ENCODE measurements around the gene SCFD2.

The SCFD2 gene

DNA sequence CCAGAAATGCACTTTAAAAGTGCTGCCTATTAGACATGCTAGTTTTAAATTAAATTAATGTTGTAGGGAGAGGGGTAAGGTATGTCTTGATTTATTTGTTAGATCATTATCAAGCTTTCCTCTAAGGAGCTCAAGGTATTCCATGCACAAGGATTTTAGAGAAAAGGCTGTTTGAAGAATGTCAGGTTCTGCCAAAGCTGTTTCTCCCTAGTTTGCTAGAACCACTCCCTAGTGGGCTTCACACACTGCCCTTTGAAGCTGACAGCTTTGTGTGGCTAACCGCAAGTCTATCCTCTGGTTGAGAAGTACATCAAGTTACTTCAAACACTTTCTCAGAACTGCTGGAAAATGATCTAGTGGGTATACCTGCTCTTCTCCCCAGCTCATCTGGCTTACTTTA, 471.4 kb downstream of the SCFD2 start:
- ChIA-PET CTCF (no interaction called here), POLR2A (no interaction called here)
- H3K4me3 ChIP-seq (ENCODE audit: control insufficient read depth in 1 of 7, extremely low read depth in 1 of 7, insufficient read depth in 4 of 7, low read depth in 2 of 7, low read length in 6 of 7) = no peak overlapping the region
- no CpG with 5 or more reads among the region's 1 CpG for WGBS (ENCODE audit: insufficient coverage)
- H3K27ac ChIP-seq (ENCODE audit: insufficient read depth in 1 of 2, low read depth in 1 of 2, low read length in 2 of 2, poor library complexity in 1 of 2, severe bottlenecking in 2 of 2) = no peak overlapping the region
- H3K4me1 ChIP-seq (ENCODE audit: control extremely low read depth in 1 of 4, control insufficient read depth in 4 of 4, insufficient read depth in 4 of 4, low read length in 3 of 4) = no peaks in the 10 kb centered on the region
- H3K9me3 ChIP-seq (ENCODE audit: control extremely low read depth in 1 of 5, control insufficient read depth in 4 of 5, insufficient read depth in 2 of 5, low read depth in 1 of 5, low read length in 4 of 5) = no peaks in the 10 kb centered on the region
- DNase-seq = no peak
- H3K36me3 ChIP-seq (ENCODE audit: control insufficient read depth in 4 of 4, insufficient read depth in 4 of 4, low read length in 3 of 4) = no peaks in the 10 kb centered on the region
- no peaks in the 10 kb centered on the region for H3K27me3 ChIP-seq (replicated peaks in 2 of 5; ENCODE audit: control insufficient read depth in 4 of 5, insufficient read depth in 5 of 5, low read length in 4 of 5)

- 96% methylated on average over 2 of the region's 3 CpGs for WGBS (ENCODE audit: insufficient coverage)
- ChIA-PET POLR2A (no interaction called here), CTCF (no interaction called here)
- Histone ChIP-seq H3K27me3 (replicated peaks in 2 of 5; ENCODE audit: control insufficient read depth in 4 of 5, insufficient read depth in 5 of 5, low read length in 4 of 5) (no peaks in the 10 kb centered on the region), H3K4me3 (ENCODE audit: control insufficient read depth in 1 of 7, extremely low read depth in 1 of 7, insufficient read depth in 4 of 7, low read depth in 2 of 7, low read length in 6 of 7) (no peak overlapping the region), H3K4me1 (ENCODE audit: control extremely low read depth in 1 of 4, control insufficient read depth in 4 of 4, insufficient read depth in 4 of 4, low read length in 3 of 4) (no peaks in the 10 kb centered on the region), H3K27ac (ENCODE audit: insufficient read depth in 1 of 2, low read depth in 1 of 2, low read length in 2 of 2, poor library complexity in 1 of 2, severe bottlenecking in 2 of 2) (no peak overlapping the region), H3K9me3 (ENCODE audit: control extremely low read depth in 1 of 5, control insufficient read depth in 4 of 5, insufficient read depth in 2 of 5, low read depth in 1 of 5, low read length in 4 of 5) (peaks cover 0 to 3% (median 0%) of the 10 kb centered on the region in 5 experiments), H3K36me3 (ENCODE audit: control insufficient read depth in 4 of 4, insufficient read depth in 4 of 4, low read length in 3 of 4) (peaks cover 0 to 3% (median 0%) of the 10 kb centered on the region in 4 experiments)
- no peak for DNase-seq
These were observed 473.0 kb downstream of the SCFD2 start for GRCh38 chr4:52892880-52893279.

GRCh38 chr4:52891743-52892142, 474.1 kb downstream of the SCFD2 start:
- WGBS (ENCODE audit: insufficient coverage) = 88% methylated on average over 1 of the region's 1 CpG
- no peak overlapping the region for H3K27ac ChIP-seq (ENCODE audit: insufficient read depth in 1 of 2, low read depth in 1 of 2, low read length in 2 of 2, poor library complexity in 1 of 2, severe bottlenecking in 2 of 2)
- CTCF ChIA-PET = no interaction called here
- DNase-seq = no peak
- no peaks in the 10 kb centered on the region for H3K4me1 ChIP-seq (ENCODE audit: control extremely low read depth in 1 of 4, control insufficient read depth in 4 of 4, insufficient read depth in 4 of 4, low read length in 3 of 4)
- H3K4me3 ChIP-seq (ENCODE audit: control insufficient read depth in 1 of 7, extremely low read depth in 1 of 7, insufficient read depth in 4 of 7, low read depth in 2 of 7, low read length in 6 of 7) = no peak overlapping the region
- peaks cover 0 to 4% (median 0%) of the 10 kb centered on the region in 5 experiments for H3K9me3 ChIP-seq (ENCODE audit: control extremely low read depth in 1 of 5, control insufficient read depth in 4 of 5, insufficient read depth in 2 of 5, low read depth in 1 of 5, low read length in 4 of 5)
- POLR2A ChIA-PET = no interaction called here
- H3K27me3 ChIP-seq (replicated peaks in 2 of 5; ENCODE audit: control insufficient read depth in 4 of 5, insufficient read depth in 5 of 5, low read length in 4 of 5) = no peaks in the 10 kb centered on the region
- peaks cover 0 to 9% (median 1%) of the 10 kb centered on the region in 4 experiments for H3K36me3 ChIP-seq (ENCODE audit: control insufficient read depth in 4 of 4, insufficient read depth in 4 of 4, low read length in 3 of 4)

DNA sequence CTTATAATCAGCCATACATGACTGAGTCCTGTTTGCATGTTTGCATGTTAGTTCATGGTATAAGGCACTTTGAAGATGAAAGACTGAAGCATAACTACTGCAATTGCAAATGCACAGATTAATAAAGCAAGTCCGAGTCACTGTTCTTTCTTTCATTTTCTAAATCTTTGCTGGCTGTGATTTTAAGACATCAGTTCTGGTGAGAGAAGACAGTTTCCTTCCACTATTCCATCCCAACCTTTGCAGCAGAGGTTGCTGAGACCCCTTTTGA, 475.4 kb downstream of the SCFD2 start:
- 100% methylated on average over 1 of the region's 1 CpG for WGBS (ENCODE audit: insufficient coverage)
- H3K9me3 ChIP-seq (ENCODE audit: control extremely low read depth in 1 of 5, control insufficient read depth in 4 of 5, insufficient read depth in 2 of 5, low read depth in 1 of 5, low read length in 4 of 5) = peaks cover 0 to 7% (median 5%) of the 10 kb centered on the region in 5 experiments
- no peak overlapping the region for H3K27ac ChIP-seq (ENCODE audit: insufficient read depth in 1 of 2, low read depth in 1 of 2, low read length in 2 of 2, poor library complexity in 1 of 2, severe bottlenecking in 2 of 2)
- no peaks in the 10 kb centered on the region for H3K27me3 ChIP-seq (replicated peaks in 2 of 5; ENCODE audit: control insufficient read depth in 4 of 5, insufficient read depth in 5 of 5, low read length in 4 of 5)
- ChIA-PET CTCF (interaction anchor here (1.0 kb wide), 1 partner anchor 19 kb away, joined by 3 read pairs; no protein-coding TSS in a partner anchor), POLR2A (no interaction called here)
- H3K4me1 ChIP-seq (ENCODE audit: control extremely low read depth in 1 of 4, control insufficient read depth in 4 of 4, insufficient read depth in 4 of 4, low read length in 3 of 4) = no peaks in the 10 kb centered on the region
- H3K4me3 ChIP-seq (ENCODE audit: control insufficient read depth in 1 of 7, extremely low read depth in 1 of 7, insufficient read depth in 4 of 7, low read depth in 2 of 7, low read length in 6 of 7) = no peak overlapping the region
- DNase-seq = no peak
- H3K36me3 ChIP-seq (ENCODE audit: control insufficient read depth in 4 of 4, insufficient read depth in 4 of 4, low read length in 3 of 4) = peaks cover 0 to 15% (median 1%) of the 10 kb centered on the region in 4 experiments

GRCh38 chr4:52889778-52890520, 475.9 kb downstream of the SCFD2 start:
- WGBS (ENCODE audit: insufficient coverage) = no CpG with 5 or more reads among the region's 2 CpGs

DNA sequence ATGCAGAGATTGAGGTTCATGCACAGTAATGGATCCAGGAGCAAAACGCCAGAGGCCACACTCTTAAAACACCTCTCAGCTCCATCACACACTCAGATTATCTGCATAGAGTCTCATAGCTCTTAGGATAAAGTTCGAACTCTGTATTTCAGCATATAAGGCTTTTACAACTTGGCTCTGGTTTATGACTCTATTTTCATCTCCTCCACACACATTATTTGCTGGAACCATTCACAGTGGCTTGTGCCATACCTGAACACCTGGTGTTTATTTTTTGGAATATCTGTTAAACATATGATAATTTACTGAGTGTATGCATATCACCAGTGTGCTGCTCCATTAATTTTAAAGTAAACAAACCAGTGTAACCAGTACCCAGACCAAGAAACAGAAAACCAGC, 476.5 kb downstream of the SCFD2 start:
- 95% methylated on average over 2 of the region's 2 CpGs for WGBS (ENCODE audit: insufficient coverage)
- Histone ChIP-seq H3K27me3 (replicated peaks in 2 of 5; ENCODE audit: control insufficient read depth in 4 of 5, insufficient read depth in 5 of 5, low read length in 4 of 5) (no peaks in the 10 kb centered on the region), H3K27ac (ENCODE audit: insufficient read depth in 1 of 2, low read depth in 1 of 2, low read length in 2 of 2, poor library complexity in 1 of 2, severe bottlenecking in 2 of 2) (no peak overlapping the region), H3K9me3 (ENCODE audit: control extremely low read depth in 1 of 5, control insufficient read depth in 4 of 5, insufficient read depth in 2 of 5, low read depth in 1 of 5, low read length in 4 of 5) (peaks cover 0 to 7% (median 5%) of the 10 kb centered on the region in 5 experiments), H3K4me3 (ENCODE audit: control insufficient read depth in 1 of 7, extremely low read depth in 1 of 7, insufficient read depth in 4 of 7, low read depth in 2 of 7, low read length in 6 of 7) (no peak overlapping the region), H3K4me1 (ENCODE audit: control extremely low read depth in 1 of 4, control insufficient read depth in 4 of 4, insufficient read depth in 4 of 4, low read length in 3 of 4) (no peaks in the 10 kb centered on the region), H3K36me3 (ENCODE audit: control insufficient read depth in 4 of 4, insufficient read depth in 4 of 4, low read length in 3 of 4) (peaks cover 0 to 15% (median 2%) of the 10 kb centered on the region in 4 experiments)
- no peak for DNase-seq
- ChIA-PET CTCF (no interaction called here), POLR2A (no interaction called here)

More at GRCh38 chr4:52889778-52890520, 475.9 kb downstream of the SCFD2 start:
- POLR2A ChIA-PET = no interaction called here
- Histone ChIP-seq H3K9me3 (ENCODE audit: control extremely low read depth in 1 of 5, control insufficient read depth in 4 of 5, insufficient read depth in 2 of 5, low read depth in 1 of 5, low read length in 4 of 5) (peaks cover 0 to 7% (median 5%) of the 10 kb centered on the region in 5 experiments), H3K27me3 (replicated peaks in 2 of 5; ENCODE audit: control insufficient read depth in 4 of 5, insufficient read depth in 5 of 5, low read length in 4 of 5) (no peaks in the 10 kb centered on the region), H3K4me1 (ENCODE audit: control extremely low read depth in 1 of 4, control insufficient read depth in 4 of 4, insufficient read depth in 4 of 4, low read length in 3 of 4) (no peaks in the 10 kb centered on the region), H3K27ac (ENCODE audit: insufficient read depth in 1 of 2, low read depth in 1 of 2, low read length in 2 of 2, poor library complexity in 1 of 2, severe bottlenecking in 2 of 2) (no peak overlapping the region), H3K4me3 (ENCODE audit: control insufficient read depth in 1 of 7, extremely low read depth in 1 of 7, insufficient read depth in 4 of 7, low read depth in 2 of 7, low read length in 6 of 7) (no peak overlapping the region), H3K36me3 (ENCODE audit: control insufficient read depth in 4 of 4, insufficient read depth in 4 of 4, low read length in 3 of 4) (peaks cover 0 to 15% (median 1%) of the 10 kb centered on the region in 4 experiments)
- DNase-seq = no peak
- CTCF ChIA-PET = no interaction called here

DNA sequence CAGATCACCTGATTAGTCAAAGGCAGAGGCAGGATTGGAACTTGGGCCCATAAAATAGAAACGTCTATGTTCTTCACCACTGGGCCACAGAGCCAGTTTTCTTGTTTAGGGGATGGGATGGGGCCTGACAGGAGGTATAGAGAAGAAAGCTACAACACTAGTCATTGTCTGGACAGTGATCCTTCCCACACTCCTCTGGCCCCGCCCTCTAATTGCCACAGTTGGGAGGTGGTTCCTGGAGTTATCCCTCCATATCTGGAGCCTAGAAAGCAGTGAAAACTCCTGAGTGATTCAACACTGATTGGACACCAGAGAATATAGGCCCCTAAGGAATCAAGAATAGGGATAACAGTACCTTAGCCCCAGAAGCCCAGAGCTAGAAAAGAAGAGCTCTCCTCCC, 480.9 kb downstream of the SCFD2 start:
- CTCF ChIA-PET = no interaction called here
- no peak for DNase-seq
- 88% methylated on average over 2 of the region's 2 CpGs for WGBS (ENCODE audit: insufficient coverage)

More for the DNA sequence above, 480.9 kb downstream of the SCFD2 start:
- peaks cover 0 to 2% (median 0%) of the 10 kb centered on the region in 4 experiments for H3K4me1 ChIP-seq (ENCODE audit: control extremely low read depth in 1 of 4, control insufficient read depth in 4 of 4, insufficient read depth in 4 of 4, low read length in 3 of 4)
- no peaks in the 10 kb centered on the region for H3K27me3 ChIP-seq (replicated peaks in 2 of 5; ENCODE audit: control insufficient read depth in 4 of 5, insufficient read depth in 5 of 5, low read length in 4 of 5)
- no peak overlapping the region for H3K27ac ChIP-seq (ENCODE audit: insufficient read depth in 1 of 2, low read depth in 1 of 2, low read length in 2 of 2, poor library complexity in 1 of 2, severe bottlenecking in 2 of 2)
- POLR2A ChIA-PET = no interaction called here
- peaks cover 0 to 7% (median 5%) of the 10 kb centered on the region in 5 experiments for H3K9me3 ChIP-seq (ENCODE audit: control extremely low read depth in 1 of 5, control insufficient read depth in 4 of 5, insufficient read depth in 2 of 5, low read depth in 1 of 5, low read length in 4 of 5)
- no peak overlapping the region for H3K4me3 ChIP-seq (ENCODE audit: control insufficient read depth in 1 of 7, extremely low read depth in 1 of 7, insufficient read depth in 4 of 7, low read depth in 2 of 7, low read length in 6 of 7)
- peaks cover 0 to 15% (median 4%) of the 10 kb centered on the region in 4 experiments for H3K36me3 ChIP-seq (ENCODE audit: control insufficient read depth in 4 of 4, insufficient read depth in 4 of 4, low read length in 3 of 4)

Measured in common myeloid progenitor, CD34-positive (primary cell).